CMK (cell line): ENCODE data around the gene PPP1R9A.
A peak's percentile ranks its signal among the peaks of the same experiment; 100 is the strongest.

Experiments used
- DNase-seq: peaks from one replicate; pipeline ENCODE4 v3.0.0-alpha.2; 2010; ENCODE audit warnings: low read depth

The PPP1R9A gene

GRCh38 chr7:95263785-95264362 is 356.5 kb downstream of the PPP1R9A start:
- DNase-seq: no peak

GRCh38 chr7:95264363-95264891 is 357.0 kb downstream of the PPP1R9A start:
- DNase-seq: no peak

- no peak for DNase-seq
These were observed 358.2 kb downstream of the PPP1R9A start for GRCh38 chr7:95265634-95266033.

GRCh38 chr7:95267754-95268153 is 360.4 kb downstream of the PPP1R9A start:
- DNase-seq: no peak

- no peak for DNase-seq
These were observed 362.2 kb downstream of the PPP1R9A start for GRCh38 chr7:95269640-95270039.

- DNase-seq: no peak
These were observed 368.7 kb downstream of the PPP1R9A start for GRCh38 chr7:95276114-95276513.

- no peak for DNase-seq
These were observed 372.0 kb downstream of the PPP1R9A start for GRCh38 chr7:95279417-95279816.

- no peak for DNase-seq
These were observed 378.7 kb downstream of the PPP1R9A start for GRCh38 chr7:95286096-95286495.

GRCh38 chr7:95290166-95290830 is 382.9 kb downstream of the PPP1R9A start:
- DNase-seq: no peak

GRCh38 chr7:95295397-95295796 is 388.0 kb downstream of the PPP1R9A start:
- no peak for DNase-seq

GRCh38 chr7:95296456-95296855 is 389.1 kb downstream of the PPP1R9A start:
- no peak for DNase-seq

- DNase-seq: no peak
These were observed 389.6 kb downstream of the PPP1R9A start for GRCh38 chr7:95297041-95297440.

GRCh38 chr7:95298091-95298490 is 390.7 kb downstream of the PPP1R9A start:
- DNase-seq: no peak

GRCh38 chr7:95303013-95303905 is 395.9 kb downstream of the PPP1R9A start:
- DNase-seq: no peak

GRCh38 chr7:95304990-95305389 is 397.6 kb downstream of the PPP1R9A start:
- no peak for DNase-seq

- DNase-seq: no peak
These were observed 402.6 kb downstream of the PPP1R9A start for GRCh38 chr7:95309951-95310350.

- no peak for DNase-seq
These were observed 404.0 kb downstream of the PPP1R9A start for GRCh38 chr7:95311389-95311788.

GRCh38 chr7:95312561-95312960 is 405.2 kb downstream of the PPP1R9A start:
- DNase-seq: no peak

GRCh38 chr7:95316588-95316987 is 409.2 kb downstream of the PPP1R9A start:
- DNase-seq: no peak

- DNase-seq: peak; percentile 15
These were observed 410.2 kb downstream of the PPP1R9A start for GRCh38 chr7:95317546-95317945.

- no peak for DNase-seq
These were observed 410.6 kb downstream of the PPP1R9A start for GRCh38 chr7:95317966-95318365.

GRCh38 chr7:95318501-95319100 is 411.2 kb downstream of the PPP1R9A start:
- no peak for DNase-seq
